Astrocyte of the cerebellum (primary cell): ENCODE measurements around the gene LRRC4C.
A peak's percentile ranks its signal among the peaks of the same experiment; 100 is the strongest.

Experiments
- DNase-seq: peaks from one replicate; pipeline ENCODE4 v3.0.0-alpha.2; 2011; ENCODE audit warnings: low read depth
- H3K4me3 ChIP-seq: 2 replicates; pipeline ENCODE4 v1.5.1; 2011; ENCODE audit warnings: mild to moderate bottlenecking, low read depth, low read length, moderate library complexity
- CTCF ChIP-seq: IDR thresholded peaks from 2 replicates; pipeline ENCODE4 v1.5.1; 2012; ENCODE audit warnings: low read length, low read depth, moderate library complexity, mild to moderate bottlenecking; ENCODE audit errors: missing control alignments
- in situ Hi-C: cut with HindIII; loops from 2 replicates; pipeline ENCODE4 v1.10.0; 2017; ENCODE audit warnings: low sequenced_read_pairs

LRRC4C gene

GRCh38 chr11:40337118-40337517 lies 1122.3 kb downstream of the LRRC4C start:
- peak; percentile 35 for DNase-seq
- in situ Hi-C loops: no loop called here
- TF ChIP-seq CTCF: no peak
- no peak overlapping the region for H3K4me3 ChIP-seq

- in situ Hi-C loops: no loop called here
- no peak overlapping the region for H3K4me3 ChIP-seq
- peak; percentile 100 for DNase-seq
- no peak for TF ChIP-seq CTCF
These were observed 1130.4 kb downstream of the LRRC4C start for GRCh38 chr11:40328890-40329614.

- DNase-seq: no peak
- no peak overlapping the region for H3K4me3 ChIP-seq
- no peak for TF ChIP-seq CTCF
- in situ Hi-C loops: no loop called here
These were observed 1136.2 kb downstream of the LRRC4C start for GRCh38 chr11:40323241-40323640.

GRCh38 chr11:40321537-40321936 lies 1137.9 kb downstream of the LRRC4C start:
- TF ChIP-seq CTCF: no peak
- no peak overlapping the region for H3K4me3 ChIP-seq
- in situ Hi-C loops: no loop called here
- DNase-seq: no peak

GRCh38 chr11:40316171-40316570 lies 1143.3 kb downstream of the LRRC4C start:
- TF ChIP-seq CTCF: no peak
- no peak for DNase-seq
- H3K4me3 ChIP-seq: no peak overlapping the region
- in situ Hi-C loops: no loop called here

GRCh38 chr11:40315122-40315521 lies 1144.3 kb downstream of the LRRC4C start:
- in situ Hi-C loops: no loop called here
- no peak overlapping the region for H3K4me3 ChIP-seq
- no peak for DNase-seq
- no peak for TF ChIP-seq CTCF
